RWPE1 (cell line): Measurements from ENCODE around the gene TNFSF8.

Experiments
- CTCF ChIA-PET: fragments of 350-600 bp; sonication (Branson Sonifier 250); formaldehyde crosslinking; extraction: SDS; loops from one replicate; lab custom pipeline; 2021; lab: Yijun Ruan, JAX
- POLR2A ChIA-PET: fragments of 400-600 bp; formaldehyde crosslinking; extraction: SDS; loops from one replicate; lab custom pipeline; 2020; ENCODE audit warnings: antibody characterized with exemption; ENCODE audit not compliant: low non-redundant PET; lab: Yijun Ruan, JAX
- DNase-seq: peaks from one replicate; pipeline ENCODE4 v3.0.0; 2012; ENCODE audit warnings: low spot score
- H3K27ac ChIP-seq: fragments of 450-650 bp; 2 replicates; pipeline ENCODE4 v1.5.1; 2017
- TF ChIP-seq, protein P1 (sequence below): fragments of 450-650 bp; conservative IDR thresholded peaks from 2 replicates; pipeline ENCODE4 v1.5.1; 2017; ENCODE audit warnings: low read depth, mild to moderate bottlenecking

TNFSF8 gene

DNA sequence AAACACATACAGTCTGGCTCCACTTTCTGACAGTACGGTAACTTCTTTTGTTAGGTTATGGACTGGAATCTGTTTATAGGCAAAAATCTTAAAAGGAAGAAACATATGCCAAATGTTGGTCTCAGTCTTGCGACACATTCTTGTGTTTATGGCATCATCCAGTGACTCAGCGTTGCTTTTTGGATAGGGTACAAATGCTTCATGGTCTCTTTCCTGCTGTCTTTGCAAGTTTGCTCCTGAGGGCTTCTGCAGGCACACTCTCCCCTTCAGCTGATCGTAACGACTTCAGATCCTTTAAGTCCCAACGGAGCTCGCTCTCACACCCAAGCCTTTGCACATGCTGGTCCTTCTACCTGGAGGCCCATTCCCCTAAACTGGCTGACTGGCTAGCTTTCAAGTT, 23.6 kb upstream of the TNFSF8 start:
- CTCF ChIA-PET = interaction anchor here (0.6 to 1.1 kb wide), 5 partner anchors 26 to 557 kb away, joined by 3 to 4 read pairs (median 3); no protein-coding TSS in a partner anchor
- POLR2A ChIA-PET = no interaction called here
- TF ChIP-seq, protein P1, sequence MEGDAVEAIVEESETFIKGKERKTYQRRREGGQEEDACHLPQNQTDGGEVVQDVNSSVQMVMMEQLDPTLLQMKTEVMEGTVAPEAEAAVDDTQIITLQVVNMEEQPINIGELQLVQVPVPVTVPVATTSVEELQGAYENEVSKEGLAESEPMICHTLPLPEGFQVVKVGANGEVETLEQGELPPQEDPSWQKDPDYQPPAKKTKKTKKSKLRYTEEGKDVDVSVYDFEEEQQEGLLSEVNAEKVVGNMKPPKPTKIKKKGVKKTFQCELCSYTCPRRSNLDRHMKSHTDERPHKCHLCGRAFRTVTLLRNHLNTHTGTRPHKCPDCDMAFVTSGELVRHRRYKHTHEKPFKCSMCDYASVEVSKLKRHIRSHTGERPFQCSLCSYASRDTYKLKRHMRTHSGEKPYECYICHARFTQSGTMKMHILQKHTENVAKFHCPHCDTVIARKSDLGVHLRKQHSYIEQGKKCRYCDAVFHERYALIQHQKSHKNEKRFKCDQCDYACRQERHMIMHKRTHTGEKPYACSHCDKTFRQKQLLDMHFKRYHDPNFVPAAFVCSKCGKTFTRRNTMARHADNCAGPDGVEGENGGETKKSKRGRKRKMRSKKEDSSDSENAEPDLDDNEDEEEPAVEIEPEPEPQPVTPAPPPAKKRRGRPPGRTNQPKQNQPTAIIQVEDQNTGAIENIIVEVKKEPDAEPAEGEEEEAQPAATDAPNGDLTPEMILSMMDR = no peak
- peak; percentile 74 for DNase-seq
- H3K27ac ChIP-seq = peak overlapping the region; percentile 65

DNA sequence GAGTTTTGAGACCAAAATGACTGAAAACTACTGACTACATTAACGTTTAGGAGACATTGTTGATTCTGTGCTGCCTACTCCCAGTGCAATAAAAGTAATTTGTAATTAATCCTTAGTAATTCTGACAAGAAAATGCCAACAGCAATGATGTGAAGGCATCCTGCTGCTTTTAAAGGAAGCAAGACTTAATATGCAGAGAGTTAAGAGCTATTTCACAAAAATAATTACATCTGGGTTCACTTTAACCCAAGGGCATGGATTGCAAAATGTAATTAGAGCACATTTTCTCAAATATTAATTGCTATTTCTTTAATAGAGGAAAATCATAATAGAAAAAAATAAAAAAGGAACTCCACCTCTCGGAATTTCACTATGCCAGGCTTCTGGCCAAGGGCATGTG, 22.7 kb upstream of the TNFSF8 start:
- TF ChIP-seq, protein P1 = no peak
- H3K27ac ChIP-seq = no peak overlapping the region
- ChIA-PET CTCF (no interaction called here), POLR2A (no interaction called here)
- DNase-seq = no peak

DNA sequence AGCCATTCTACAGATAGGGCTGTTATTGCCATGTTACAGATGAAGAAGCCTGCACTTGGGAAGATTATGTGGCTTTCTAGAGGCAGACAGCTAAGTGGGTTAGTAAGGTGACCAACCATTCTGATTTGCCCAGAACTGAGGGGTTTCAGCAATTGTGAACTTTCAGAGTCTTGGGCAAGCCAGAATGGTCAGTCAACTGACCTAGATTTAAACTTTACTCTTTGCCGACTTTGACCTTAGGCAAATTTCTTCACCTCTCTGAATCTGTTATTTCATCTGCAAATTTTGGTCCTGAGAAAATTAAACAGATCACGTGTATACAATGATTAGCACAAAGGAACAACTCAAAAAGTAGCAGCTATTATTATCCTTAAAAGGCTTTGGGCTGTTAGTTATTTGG, 20.4 kb upstream of the TNFSF8 start:
- DNase-seq = no peak
- CTCF ChIA-PET = interaction anchor here (0.6 kb wide), 1 partner anchor 641 kb away, joined by 3 read pairs; no protein-coding TSS in a partner anchor
- POLR2A ChIA-PET = no interaction called here
- no peak overlapping the region for H3K27ac ChIP-seq
- TF ChIP-seq, protein P1 = no peak

DNA sequence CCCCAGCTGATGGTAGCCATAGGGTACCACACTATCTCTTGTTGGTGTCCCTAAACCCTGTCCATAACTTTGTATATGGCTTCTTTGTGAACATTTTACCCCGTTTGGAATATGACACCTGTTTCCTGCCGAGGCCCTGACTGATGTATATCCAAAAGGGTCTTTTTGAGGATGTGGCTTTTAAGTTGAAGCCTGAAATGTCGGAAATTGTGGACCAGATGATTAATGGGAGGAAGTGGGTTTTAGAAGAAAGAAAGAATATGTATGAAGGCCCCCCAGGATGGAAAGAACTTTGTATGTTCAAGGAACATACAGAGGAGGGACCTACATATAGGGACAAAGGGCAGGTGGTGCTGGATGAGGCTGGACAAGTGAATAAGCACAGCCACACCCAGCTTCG, 16.7 kb upstream of the TNFSF8 start:
- H3K27ac ChIP-seq = no peak overlapping the region
- ChIA-PET POLR2A (no interaction called here), CTCF (interaction anchor here (0.5 kb wide), 1 partner anchor 626 kb away, joined by 3 read pairs; no protein-coding TSS in a partner anchor)
- TF ChIP-seq, protein P1 = no peak
- DNase-seq = no peak

DNA sequence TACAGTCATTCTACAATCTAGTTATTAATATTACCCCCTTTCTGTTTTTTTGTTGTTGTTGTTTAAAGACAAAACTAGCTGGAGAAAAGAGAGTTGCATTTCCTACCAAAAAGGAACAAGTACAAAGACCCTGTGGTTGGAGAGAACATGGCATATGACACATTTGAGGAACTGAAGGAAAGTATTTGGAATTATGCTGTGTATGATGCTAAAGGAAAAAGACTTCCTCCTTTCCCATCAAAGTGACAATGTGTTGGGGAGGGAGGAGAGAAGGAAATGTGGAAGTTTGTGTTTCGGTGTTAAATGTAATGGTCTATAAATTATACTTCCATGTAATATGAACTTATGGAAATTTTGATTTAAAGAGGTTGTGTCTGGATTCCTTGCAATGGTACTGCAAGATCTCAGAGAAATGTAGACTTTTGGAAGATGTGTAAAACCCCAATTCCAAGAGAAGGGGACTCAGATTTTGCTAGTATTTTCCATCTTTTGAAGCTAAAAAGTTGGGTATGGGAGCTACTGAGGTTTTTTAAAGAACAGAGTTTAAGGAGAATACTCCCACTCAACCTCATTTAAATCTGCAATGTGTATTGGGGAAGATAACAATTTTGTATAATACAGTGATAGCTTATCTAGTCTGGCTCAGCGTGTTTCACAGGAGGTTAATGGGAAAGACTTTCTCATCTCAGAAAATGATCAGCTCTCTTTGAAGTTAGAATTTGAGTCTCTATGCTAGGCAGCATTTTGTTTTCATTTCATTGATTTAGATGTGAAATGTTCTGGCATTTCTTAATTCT, 15.4 kb upstream of the TNFSF8 start:
- H3K27ac ChIP-seq = no peak overlapping the region
- ChIA-PET CTCF (interaction anchor here (0.6 to 0.7 kb wide), 2 partner anchors 212 to 336 kb away, joined by 3 to 4 read pairs; no protein-coding TSS in a partner anchor), POLR2A (no interaction called here)
- TF ChIP-seq, protein P1 = no peak
- no peak for DNase-seq

DNA sequence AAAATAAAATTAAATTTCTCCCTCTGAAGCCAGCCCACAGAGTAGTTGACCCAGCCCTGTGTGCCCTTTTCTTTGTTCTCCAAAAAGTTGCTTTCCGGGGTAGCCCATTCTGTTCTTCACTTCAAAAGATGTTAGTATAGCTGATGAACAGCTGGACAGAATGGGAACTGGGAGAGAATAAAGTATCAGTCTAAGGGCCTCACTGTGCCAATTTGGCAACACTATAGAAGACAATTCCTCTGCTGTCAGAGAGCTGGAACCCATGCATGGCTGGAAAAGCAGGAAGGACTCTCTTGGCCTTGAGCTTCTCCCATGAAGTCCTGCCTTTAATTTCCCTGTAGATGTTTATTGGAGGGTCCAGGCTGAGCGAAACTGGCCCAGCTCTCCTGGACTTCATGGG, 11.0 kb upstream of the TNFSF8 start:
- H3K27ac ChIP-seq = no peak overlapping the region
- POLR2A ChIA-PET = no interaction called here
- TF ChIP-seq, protein P1 = no peak
- CTCF ChIA-PET = interaction anchor here (0.5 kb wide), 1 partner anchor 288 kb away, joined by 5 read pairs; no protein-coding TSS in a partner anchor
- DNase-seq = no peak
